HCT116 (cell line): ENCODE data around the gene PON1. TPM values are rescaled to one million over a fixed set of nuclear protein-coding genes. Genes with fewer than 3 reads are reported as not detected.

Source experiments
- ATAC-seq: fragments of 200-7000 bp; cut with Tn5 transposase; 2 replicates; pipeline ENCODE4 v1.9.1; 2020; ENCODE audit warnings: mild to moderate bottlenecking, moderate library complexity
- BruUV-seq: library from RNA; stranded (reverse); fragments of 400-500 nt; replicated peaks from 2 replicates; lab custom pipeline; 2021; lab: Mats Ljungman, UMichigan
- CTCF ChIA-PET: fragments of 300-600 bp; sonication (Branson Sonifier 250); formaldehyde crosslinking; loops from one replicate; lab custom pipeline; 2021; ENCODE audit warnings: antibody characterized with exemption; lab: Charles Lee
- POLR2A ChIA-PET: fragments of 300-600, 350-600 bp; sonication (Branson Sonifier 250); formaldehyde crosslinking; loops from one replicate; lab custom pipeline; 2021; ENCODE audit warnings: antibody characterized with exemption; lab: Charles Lee
- RAD21 ChIA-PET, 2 experiments: fragments of 300-600 bp; sonication (Branson Sonifier 250); formaldehyde crosslinking; loops; one replicate each; lab custom pipeline; 2023; ENCODE audit warnings: low total read pairs in 2 of 2; ENCODE audit not compliant: uncharacterized antibody in 2 of 2, unreplicated experiment in 2 of 2, low non-redundant PET in 1 of 2; lab: Charles Lee
- DNase-seq: peaks from one replicate; pipeline ENCODE4 v3.0.0-alpha.2; 2010; ENCODE audit warnings: low read depth, low spot score
- H2AFZ ChIP-seq: fragments of 200-600 bp; shearing (Covaris generic), sonication (generic); 2 replicates; pipeline ENCODE4 v1.6.1; 2017; ENCODE audit warnings: low read depth, mixed run types, mixed read lengths, antibody characterized with exemption, low read length; ENCODE audit not compliant: poor library complexity, severe bottlenecking
- H3K27ac ChIP-seq: 2 replicates; pipeline ENCODE4 v1.5.1; 2012; ENCODE audit warnings: low read depth, low read length
- H3K27me3 ChIP-seq: fragments of 200-600 bp; sonication (generic); 2 replicates; pipeline ENCODE4 v1.6.1; 2016; ENCODE audit warnings: mixed run types, low read length, mixed read lengths; ENCODE audit not compliant: insufficient read depth
- H3K36me3 ChIP-seq, 2 experiments: fragments of 200-500 bp in 1 of 2; fragments of 200-600 bp in 1 of 2; sonication (Bioruptor generic) in 1 of 2; sonication (generic) in 1 of 2; 2 replicates each; pipeline versions ENCODE4 v1.5.1 to v1.6.1; 2014 to 2016; ENCODE audit warnings: low read length in 2 of 2, inconsistent platforms in 1 of 2, mixed read lengths in 1 of 2, mixed run types in 1 of 2; ENCODE audit not compliant: insufficient read depth in 2 of 2, control insufficient read depth in 1 of 2
- H3K4me1 ChIP-seq, 2 experiments: fragments of 200-600 bp in 1 of 2; sonication (generic) in 1 of 2; 2 replicates each; pipeline versions ENCODE4 v1.5.1 to v1.6.1; 2012 to 2017; ENCODE audit warnings: low read length in 2 of 2, inconsistent platforms in 1 of 2, mild to moderate bottlenecking in 1 of 2, mixed read lengths in 1 of 2, mixed run types in 1 of 2, moderate library complexity in 1 of 2; ENCODE audit not compliant: insufficient read depth in 2 of 2, control insufficient read depth in 1 of 2
- H3K4me2 ChIP-seq: fragments of 200-600 bp; sonication (generic); 2 replicates; pipeline ENCODE4 v1.6.1; 2017; ENCODE audit warnings: mixed run types, low read length, mixed read lengths
- H3K4me3 ChIP-seq, 2 experiments: fragments of 200-600 bp in 1 of 2; sonication (generic) in 1 of 2; replicated peaks in 1 of 2; 2 replicates each; pipeline ENCODE4 v1.5.1; 2011 to 2016; ENCODE audit warnings: low read length in 2 of 2, control low read depth in 1 of 2, low read depth in 1 of 2, mild to moderate bottlenecking in 1 of 2, mixed read lengths in 1 of 2, mixed run types in 1 of 2
- H3K79me2 ChIP-seq: fragments of 200-600 bp; sonication (generic); 2 replicates; pipeline ENCODE4 v1.6.1; 2017; ENCODE audit warnings: mild to moderate bottlenecking, mixed run types, low read length, moderate library complexity, mixed read lengths; ENCODE audit not compliant: insufficient read depth
- H3K9ac ChIP-seq: fragments of 200-600 bp; sonication (generic); 2 replicates; pipeline ENCODE4 v1.6.1; 2016; ENCODE audit warnings: low read length, mixed read lengths
- H3K9me2 ChIP-seq: fragments of 200-600 bp; sonication (generic), shearing (Covaris generic); 2 replicates; pipeline ENCODE4 v1.6.1; 2017; ENCODE audit warnings: mixed run types, mild to moderate bottlenecking, moderate library complexity; ENCODE audit not compliant: insufficient read depth
- H3K9me3 ChIP-seq, 2 experiments: fragments of 200-500 bp in 1 of 2; fragments of 200-600 bp in 1 of 2; sonication (Bioruptor generic) in 1 of 2; sonication (generic) in 1 of 2; 2 replicates each; pipeline ENCODE4 v1.6.1; 2014 to 2017; ENCODE audit warnings: low read length in 2 of 2, mixed read lengths in 2 of 2, inconsistent platforms in 1 of 2, low read depth in 1 of 2, mild to moderate bottlenecking in 1 of 2, mixed run types in 1 of 2, moderate library complexity in 1 of 2; ENCODE audit not compliant: control insufficient read depth in 1 of 2, insufficient read depth in 1 of 2
- H4K20me1 ChIP-seq: fragments of 200-600 bp; sonication (generic), shearing (Covaris generic); 2 replicates; pipeline ENCODE4 v1.6.1; 2017; ENCODE audit warnings: mixed run types, mild to moderate bottlenecking, moderate library complexity; ENCODE audit not compliant: insufficient read depth
- ATF3 ChIP-seq: IDR thresholded peaks from 2 replicates; pipeline ENCODE4 v1.6.1; 2012
- CTCF ChIP-seq, 3 experiments: fragments of 200-600 bp in 1 of 3; sonication (generic) in 1 of 3; IDR thresholded peaks in 2 of 3; conservative IDR thresholded peaks in 1 of 3; 2 replicates each; pipeline ENCODE4 v1.5.1; 2012 to 2017; ENCODE audit warnings: low read depth in 2 of 3, low read length in 2 of 3, antibody characterized with exemption in 1 of 3, borderline replicate concordance in 1 of 3, control low read depth in 1 of 3, mild to moderate bottlenecking in 1 of 3, mixed read lengths in 1 of 3, mixed run types in 1 of 3, moderate library complexity in 1 of 3; ENCODE audit not compliant: insufficient read depth in 1 of 3
- EGR1 ChIP-seq: IDR thresholded peaks from 2 replicates; pipeline ENCODE4 v1.6.1; 2012; ENCODE audit warnings: low read depth
- ELF1 ChIP-seq: IDR thresholded peaks from 2 replicates; pipeline ENCODE4 v1.6.1; 2012; ENCODE audit warnings: low read depth, borderline replicate concordance
- MAX ChIP-seq: IDR thresholded peaks from 2 replicates; pipeline ENCODE4 v1.6.1; 2012
- POLR2A ChIP-seq: IDR thresholded peaks from 2 replicates; pipeline ENCODE4 v1.7.0; 2011; ENCODE audit warnings: borderline replicate concordance; ENCODE audit not compliant: insufficient read depth, insufficient read length; ENCODE audit errors: extremely low read depth
- POLR2AphosphoS5 ChIP-seq: IDR thresholded peaks from 2 replicates; pipeline ENCODE4 v1.6.1; 2011; ENCODE audit warnings: mild to moderate bottlenecking, low read depth, low read length, moderate library complexity
- REST ChIP-seq: IDR thresholded peaks from 2 replicates; pipeline ENCODE4 v1.6.1; 2012; ENCODE audit warnings: low read depth
- TCF7L2 ChIP-seq: IDR thresholded peaks from 2 replicates; pipeline ENCODE4 v1.7.0; 2011; ENCODE audit warnings: borderline replicate concordance, inconsistent platforms; ENCODE audit not compliant: insufficient read depth, insufficient read length; ENCODE audit errors: extremely low read depth
- YY1 ChIP-seq: IDR thresholded peaks from 2 replicates; pipeline ENCODE4 v1.6.1; 2011; ENCODE audit warnings: low read length, low read depth, moderate library complexity, mild to moderate bottlenecking; ENCODE audit not compliant: insufficient replicate concordance; ENCODE audit errors: extremely low read depth
- ZFX ChIP-seq: fragments of 450-650 bp; IDR thresholded peaks from 2 replicates; pipeline ENCODE4 v1.6.1; 2017
- ZNF274 ChIP-seq: fragments of 200-500 bp; sonication (Bioruptor generic); IDR thresholded peaks from 2 replicates; pipeline ENCODE4 v1.6.1; 2014; ENCODE audit warnings: mild to moderate bottlenecking, low read depth, low read length, inconsistent platforms
- intact Hi-C: fragments of 100-400 bp; cut with micrococcal nuclease; formaldehyde crosslinking; loops from 2 replicates; pipeline ENCODE4 v1.10.0; 2022
- total RNA-seq: library from RNA; stranded (reverse); gene quantifications from one replicate; pipeline ENCODE4 v1.2.1, GENCODE V29; 2021; ENCODE audit not compliant: unreplicated experiment

PON1 gene
- total RNA-seq, 1 experiment from 2014 or later: 0.20 TPM

GRCh38 chr7:95330204-95330960, 6.0 kb upstream of the PON1 start:
- no TSS peak for BruUV-seq
- intact Hi-C loops: no loop called here
- Histone ChIP-seq H4K20me1 (no peaks in the 10 kb centered on the region), H3K9ac (no peak overlapping the region), H3K79me2 (no peaks in the 10 kb centered on the region), H3K4me1 (no peaks in the 10 kb centered on the region), H2AFZ (no peak overlapping the region), H3K4me2 (no peak overlapping the region), H3K36me3 (no peaks in the 10 kb centered on the region), H3K9me2 (no peaks in the 10 kb centered on the region), H3K27ac (no peak overlapping the region), H3K9me3 (no peaks in the 10 kb centered on the region), H3K27me3 (no peaks in the 10 kb centered on the region), H3K4me3 (no peak overlapping the region)
- POLR2A ChIA-PET: interaction anchor here (0.6 kb wide), 1 partner anchor 55 kb away, joined by 3 read pairs; no protein-coding TSS in a partner anchor
- DNase-seq (no peak), ATAC-seq (no peak)
- CTCF ChIA-PET: no interaction called here
- no peak for TF ChIP-seq EGR1
- no peak for TF ChIP-seq TCF7L2
- TF ChIP-seq MAX: no peak
- TF ChIP-seq POLR2A: no peak
- TF ChIP-seq ZFX: no peak
- RAD21 ChIA-PET: no interaction called here

GRCh38 chr7:95327356-95327755, 3.0 kb upstream of the PON1 start:
- Histone ChIP-seq H3K4me1 (no peaks in the 10 kb centered on the region), H3K36me3 (no peaks in the 10 kb centered on the region), H3K27ac (no peak overlapping the region), H3K79me2 (no peaks in the 10 kb centered on the region), H3K9ac (no peak overlapping the region), H3K9me2 (no peaks in the 10 kb centered on the region), H3K4me2 (no peak overlapping the region), H3K9me3 (no peaks in the 10 kb centered on the region), H4K20me1 (no peaks in the 10 kb centered on the region), H3K27me3 (no peaks in the 10 kb centered on the region), H2AFZ (no peak overlapping the region), H3K4me3 (no peak overlapping the region)
- ATAC-seq: no peak
- RAD21 ChIA-PET: no interaction called here
- POLR2A ChIA-PET: no interaction called here
- BruUV-seq: no TSS peak
- DNase-seq: no peak
- intact Hi-C loops: no loop called here
- CTCF ChIA-PET: no interaction called here
- TF ChIP-seq POLR2AphosphoS5: no peak
- no peak for TF ChIP-seq CTCF (IDR thresholded peaks at IDR 0.05 in 2 of 3, conservative IDR thresholded peaks at IDR 0.05 in 1 of 3; ENCODE audit: borderline replicate concordance in 1 of 3, insufficient read depth in 1 of 3, low read depth in 2 of 3, low read length in 2 of 3)
- no peak for TF ChIP-seq YY1
- no peak for TF ChIP-seq MAX
- no peak for TF ChIP-seq REST
- TF ChIP-seq ATF3: no peak
- no peak for TF ChIP-seq ELF1
- TF ChIP-seq EGR1: no peak
- no peak for TF ChIP-seq ZFX
- TF ChIP-seq ZNF274: no peak
- TF ChIP-seq POLR2A: no peak
